Duodenal mucosa (tissue), 2 donors: ENCODE results near the gene CYP2S1.
"Not testable (repeated sequence)": the region's sequence is repeated elsewhere in the genome, so short reads cannot be mapped to it uniquely, and the experiment has no call there.

Source experiments
- H3K27ac ChIP-seq: one replicate; pipeline ENCODE4 v1.7.0; 2013; ENCODE audit warnings: low read depth, low read length
- H3K27me3 ChIP-seq, 2 donors: one replicate each; pipeline ENCODE4 v1.7.0; 2013; ENCODE audit warnings: low read length in 2 of 2, control low read depth in 1 of 2; ENCODE audit not compliant: insufficient read depth in 2 of 2, control insufficient read depth in 1 of 2
- H3K36me3 ChIP-seq, 2 donors: one replicate each; pipeline ENCODE4 v1.7.0; 2013; ENCODE audit warnings: low read length in 2 of 2, control low read depth in 1 of 2; ENCODE audit not compliant: insufficient read depth in 2 of 2, control insufficient read depth in 1 of 2
- H3K4me1 ChIP-seq, 2 donors: one replicate each; pipeline ENCODE4 v1.7.0; 2013; ENCODE audit warnings: low read length in 2 of 2, control low read depth in 1 of 2; ENCODE audit not compliant: insufficient read depth in 2 of 2, control insufficient read depth in 1 of 2
- H3K4me3 ChIP-seq, 2 donors: one replicate each; pipeline ENCODE4 v1.7.0; 2013; ENCODE audit warnings: low read length in 2 of 2, low read depth in 1 of 2
- H3K9ac ChIP-seq, 2 donors: one replicate each; pipeline ENCODE4 v1.7.0; 2013; ENCODE audit warnings: low read length in 2 of 2, low read depth in 1 of 2
- H3K9me3 ChIP-seq, 2 donors: one replicate each; pipeline ENCODE4 v1.7.0; 2013; ENCODE audit warnings: low read length in 2 of 2, control low read depth in 1 of 2; ENCODE audit not compliant: control insufficient read depth in 1 of 2

The CYP2S1 gene

GRCh38 chr19:41192574-41193429 is at the start of gene CYP2S1:
TSS of gene CYP2S1 (plus strand) at chr19:41193219. CDS start at chr19:41193265, 46 bp downstream.
- peak within 1 kb of the TSS; percentile 32 for H3K27ac ChIP-seq

DNA sequence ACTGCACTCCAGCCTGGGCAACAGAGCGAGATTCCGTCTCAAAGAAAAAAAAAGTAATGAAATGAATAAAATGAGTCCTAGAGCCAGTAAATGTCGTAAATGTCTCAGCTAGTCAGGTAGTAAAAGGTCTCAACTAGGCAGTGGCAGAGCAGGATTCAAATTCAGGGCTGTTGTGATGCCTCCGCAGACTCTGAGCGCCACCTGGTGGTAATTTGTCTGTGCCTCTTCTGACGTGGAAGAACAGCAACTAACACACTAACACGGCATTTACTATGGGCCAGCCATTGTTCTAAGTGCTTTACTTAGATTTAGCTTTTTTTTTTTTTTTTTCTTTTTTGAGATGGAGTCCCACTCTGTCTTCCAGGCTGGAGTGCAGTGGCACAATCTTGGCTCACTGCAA is 48.6 kb upstream of the CYP2S1 start:
- Histone ChIP-seq H3K9me3 (no peaks in the 10 kb centered on the region), H3K27ac (no peak overlapping the region), H3K36me3 (no peaks in the 10 kb centered on the region), H3K27me3 (no peaks in the 10 kb centered on the region), H3K4me1 (no peaks in the 10 kb centered on the region), H3K9ac (no peak overlapping the region), H3K4me3 (no peak overlapping the region)

More at GRCh38 chr19:41192574-41193429, at the start of gene CYP2S1:
- H3K9ac ChIP-seq: peak within 1 kb of the TSS; percentile 70 to 76
- peaks cover 19 to 27% of the 10 kb centered on the region in 2 donors for H3K4me1 ChIP-seq
- H3K4me3 ChIP-seq: peak within 1 kb of the TSS; percentile 76 to 82
- no peaks in the 10 kb centered on the region for H3K9me3 ChIP-seq
- H3K27me3 ChIP-seq: no peaks in the 10 kb centered on the region
- no peaks in the 10 kb centered on the region for H3K36me3 ChIP-seq

DNA sequence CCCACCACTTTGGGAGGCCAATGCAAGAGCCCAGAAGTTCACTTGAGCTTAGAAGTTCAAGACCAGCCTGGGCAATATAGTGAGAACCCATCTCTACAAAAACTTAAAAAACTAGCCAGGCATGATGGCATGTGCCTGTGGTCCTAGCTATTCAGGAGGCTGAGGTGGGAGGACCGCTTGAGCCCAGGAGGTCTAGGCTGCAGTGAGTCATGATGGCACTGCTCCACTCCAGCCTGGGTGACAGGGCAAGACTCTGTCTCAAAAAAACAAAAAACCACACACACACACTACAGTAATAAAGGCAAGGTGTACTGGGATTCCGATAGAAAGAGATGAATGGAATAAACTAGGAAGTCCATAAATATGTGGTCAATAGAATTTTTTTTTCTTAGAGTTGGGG is 43.2 kb upstream of the CYP2S1 start:
- no peak overlapping the region for H3K9ac ChIP-seq
- no peaks in the 10 kb centered on the region for H3K27me3 ChIP-seq
- no peaks in the 10 kb centered on the region for H3K9me3 ChIP-seq
- H3K36me3 ChIP-seq: no peaks in the 10 kb centered on the region
- no peak overlapping the region for H3K4me3 ChIP-seq
- H3K4me1 ChIP-seq: no peaks in the 10 kb centered on the region
- H3K27ac ChIP-seq: no peak overlapping the region

GRCh38 chr19:41150986-41151385 is 42.0 kb upstream of the CYP2S1 start:
- not testable (repeated sequence) for H3K36me3 ChIP-seq, H3K27me3 ChIP-seq

GRCh38 chr19:41154060-41154459 is 39.0 kb upstream of the CYP2S1 start:
- Histone ChIP-seq H3K36me3 (no peaks in the 10 kb centered on the region), H3K27ac (no peak overlapping the region), H3K9ac (no peak overlapping the region)

More at GRCh38 chr19:41150986-41151385, 42.0 kb upstream of the CYP2S1 start:
- H3K4me1 ChIP-seq, H3K9ac ChIP-seq, H3K9me3 ChIP-seq, H3K4me3 ChIP-seq, H3K27ac ChIP-seq: not testable (repeated sequence)

GRCh38 chr19:41156207-41156606 is 36.8 kb upstream of the CYP2S1 start:
- Histone ChIP-seq H3K27ac (no peak overlapping the region), H3K9ac (no peak overlapping the region), H3K27me3 (no peaks in the 10 kb centered on the region), H3K4me1 (peaks cover 3 to 12% of the 10 kb centered on the region in 2 donors), H3K9me3 (no peaks in the 10 kb centered on the region), H3K36me3 (no peaks in the 10 kb centered on the region), H3K4me3 (no peak overlapping the region)

More at GRCh38 chr19:41154060-41154459, 39.0 kb upstream of the CYP2S1 start:
- Histone ChIP-seq H3K27me3 (no peaks in the 10 kb centered on the region), H3K4me3 (no peak overlapping the region), H3K4me1 (peaks cover 2 to 5% of the 10 kb centered on the region in 2 donors), H3K9me3 (no peaks in the 10 kb centered on the region)

- H3K9me3 ChIP-seq: no peaks in the 10 kb centered on the region
- H3K27me3 ChIP-seq: no peaks in the 10 kb centered on the region
- H3K4me1 ChIP-seq: peaks cover 3 to 12% of the 10 kb centered on the region in 2 donors
- no peak overlapping the region for H3K4me3 ChIP-seq
- H3K36me3 ChIP-seq: no peaks in the 10 kb centered on the region
- H3K9ac ChIP-seq: no peak overlapping the region
- no peak overlapping the region for H3K27ac ChIP-seq
Measured at GRCh38 chr19:41159881-41160280, 33.1 kb upstream of the CYP2S1 start.

DNA sequence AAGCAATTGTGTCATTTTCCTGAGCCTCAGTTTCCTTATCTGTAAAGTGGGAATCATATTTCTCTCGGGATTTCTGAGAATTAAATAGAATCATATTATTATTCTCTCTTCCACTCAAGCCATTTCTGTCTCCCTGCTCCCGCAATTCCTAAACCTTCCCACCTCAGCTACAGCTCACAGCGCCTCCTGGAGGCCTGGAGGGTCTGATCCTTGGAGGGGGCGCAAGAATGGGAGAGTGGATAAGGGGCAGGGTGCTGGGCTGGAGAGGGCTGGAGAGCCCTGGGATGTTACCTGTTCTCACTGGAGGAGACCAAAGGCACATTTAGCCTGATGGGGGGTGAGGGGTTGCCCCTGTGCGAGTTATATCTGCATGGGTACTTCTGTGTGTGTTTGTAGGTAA is 31.1 kb upstream of the CYP2S1 start:
- no peaks in the 10 kb centered on the region for H3K9me3 ChIP-seq
- H3K4me3 ChIP-seq: no peak overlapping the region
- no peak overlapping the region for H3K9ac ChIP-seq
- H3K27ac ChIP-seq: no peak overlapping the region
- no peaks in the 10 kb centered on the region for H3K27me3 ChIP-seq
- peaks cover 16 to 21% of the 10 kb centered on the region in 2 donors for H3K4me1 ChIP-seq
- H3K36me3 ChIP-seq: no peaks in the 10 kb centered on the region

DNA sequence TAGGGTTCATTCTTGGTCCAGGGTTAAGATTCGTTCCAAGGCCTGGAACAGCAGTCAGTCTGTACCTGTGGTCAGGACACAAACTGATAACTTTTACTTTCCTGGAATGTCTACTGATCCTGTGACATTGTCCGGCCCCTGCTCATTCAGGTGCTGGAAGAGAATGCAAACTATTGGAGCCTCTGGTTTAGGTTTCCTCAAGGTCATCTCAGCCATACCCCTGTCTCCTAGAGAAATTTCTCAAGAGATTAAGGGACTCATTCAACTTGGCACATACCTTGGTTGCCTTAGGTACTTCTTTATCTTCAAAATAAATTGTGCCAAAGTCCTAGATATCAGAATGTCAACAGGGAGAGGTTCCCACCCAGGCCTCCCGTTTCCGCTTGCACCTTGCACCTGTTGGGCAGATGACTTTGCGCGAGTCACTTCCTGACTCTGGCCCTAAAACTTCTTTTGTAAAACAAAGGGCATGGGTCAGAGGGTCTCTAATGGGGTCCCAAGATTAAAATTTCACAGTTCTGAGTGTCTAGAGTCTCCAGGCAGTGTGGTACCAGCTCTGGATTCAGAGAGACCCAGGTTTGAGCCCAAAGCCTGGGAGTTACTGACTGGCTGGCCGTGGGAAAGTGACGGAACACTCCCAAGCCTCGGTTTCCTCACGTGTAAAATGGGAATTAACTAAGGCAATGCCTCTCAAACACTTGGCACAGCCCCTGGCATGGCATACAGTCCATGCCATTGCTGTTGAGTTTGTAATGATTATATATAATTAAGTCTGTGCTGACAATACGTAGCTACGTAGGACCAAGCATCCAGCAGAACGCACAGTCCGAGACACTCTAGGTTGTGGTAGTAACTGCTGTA is 25.8 kb upstream of the CYP2S1 start:
- Histone ChIP-seq H3K27me3 (no peaks in the 10 kb centered on the region), H3K36me3 (no peaks in the 10 kb centered on the region), H3K4me3 (no peak overlapping the region), H3K9me3 (no peaks in the 10 kb centered on the region), H3K9ac (peak overlapping the region in 1 of 2 donors; percentile 36), H3K27ac (peak overlapping the region; percentile 54), H3K4me1 (peaks cover 13 to 21% of the 10 kb centered on the region in 2 donors)
